ENCODE measurements around the gene SEMA4B.
"Not testable (repeated sequence)": the region's sequence is repeated elsewhere in the genome, so short reads cannot be mapped to it uniquely, and the experiment has no call there.

The SEMA4B gene

DNA sequence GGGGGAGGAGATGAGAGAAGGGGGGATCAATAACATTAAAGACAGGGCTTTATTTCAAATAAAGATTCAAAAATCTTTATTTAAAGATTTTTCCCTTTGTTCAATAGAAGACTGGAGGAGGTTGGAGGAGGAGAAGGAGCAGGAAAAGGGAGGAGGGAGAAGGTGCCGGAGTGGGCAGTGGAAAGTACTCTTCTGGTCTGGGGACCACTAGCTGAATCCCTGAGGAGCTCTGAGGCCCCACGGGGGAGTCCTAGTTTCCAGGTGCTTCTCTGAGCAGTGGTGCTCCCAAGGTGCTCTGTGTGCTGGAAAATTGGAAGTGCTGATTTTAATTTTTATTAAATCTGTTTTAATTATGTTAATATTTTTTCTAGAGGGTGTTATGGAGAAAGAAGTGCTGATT is 19.4 kb upstream of the SEMA4B start:
- no peak for DNase-seq

DNA sequence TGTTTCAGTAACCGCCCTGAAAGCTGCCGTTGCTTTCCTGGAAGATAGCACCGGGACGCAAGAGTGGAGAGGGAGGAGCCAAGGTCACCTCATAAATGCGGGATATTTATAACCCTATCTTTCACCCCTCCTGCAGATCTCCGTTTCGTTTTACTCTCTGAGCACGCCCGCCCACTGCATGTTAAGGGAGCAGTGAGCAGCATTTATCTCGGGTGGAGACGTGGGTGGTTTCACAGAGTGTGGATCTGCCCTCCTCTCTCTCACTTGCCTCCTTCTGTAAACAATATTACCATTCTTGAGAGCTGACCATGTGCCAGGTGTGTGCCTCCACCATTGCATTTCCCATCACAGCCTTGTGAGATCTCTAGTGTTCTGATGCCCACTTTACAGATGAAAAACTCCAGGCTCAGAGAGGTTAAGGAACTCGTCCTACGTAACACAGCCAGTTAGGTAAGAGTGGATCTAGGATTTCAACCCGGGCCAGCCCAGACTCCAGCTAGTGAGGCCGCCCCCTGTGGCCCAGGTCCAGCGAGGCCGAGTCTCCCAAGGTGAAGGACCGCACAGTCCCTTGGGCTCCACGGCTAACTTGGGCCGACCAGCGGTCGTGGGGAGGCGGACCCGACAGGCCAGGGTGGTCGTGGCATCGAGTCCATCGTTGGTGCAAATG is 16.9 kb upstream of the SEMA4B start:
- peak; percentile 10 for DNase-seq

DNA sequence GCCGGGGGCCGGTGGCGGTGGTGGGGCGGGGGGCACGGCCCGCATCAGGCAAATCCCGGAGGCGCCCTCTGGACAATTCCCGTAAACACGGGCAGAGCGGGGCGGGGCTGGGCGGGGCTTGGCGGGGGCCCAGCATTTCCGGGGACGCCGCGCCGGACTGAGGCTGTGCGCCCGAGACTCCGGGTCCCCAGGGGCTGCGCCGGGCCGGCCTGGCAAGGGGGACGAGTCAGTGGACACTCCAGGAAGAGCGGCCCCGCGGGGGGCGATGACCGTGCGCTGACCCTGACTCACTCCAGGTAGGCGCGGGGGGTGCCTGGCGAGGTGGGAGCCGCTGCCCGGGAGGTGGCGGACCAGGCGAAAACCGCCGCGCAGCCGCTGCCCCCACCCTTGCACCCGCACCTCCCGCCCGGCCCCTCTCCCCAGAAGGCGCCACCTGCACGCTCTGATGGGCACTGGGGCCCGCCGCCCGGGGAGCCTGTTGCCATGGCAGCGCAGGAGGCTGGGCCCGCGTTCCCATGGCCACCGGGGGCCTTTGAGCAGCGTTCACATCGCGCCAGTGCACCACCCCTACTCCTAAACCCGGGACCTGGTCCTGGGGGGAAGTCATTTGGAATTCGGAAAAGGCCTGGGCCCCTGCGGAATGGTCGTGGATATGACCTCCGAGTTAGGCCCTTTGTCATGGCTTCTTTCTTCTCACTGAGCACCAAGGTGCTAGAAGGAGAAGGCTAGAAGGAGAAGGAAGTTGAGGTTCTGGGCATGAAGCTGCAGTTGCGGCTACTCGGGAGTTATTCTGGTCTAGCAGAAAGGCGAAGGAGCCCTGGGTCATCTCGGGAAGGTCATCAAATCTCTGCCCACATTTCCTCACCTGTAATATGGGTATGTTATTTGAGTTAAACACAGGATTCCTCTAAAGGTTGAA is 16.1 kb upstream of the SEMA4B start:
- peak; percentile 69 for DNase-seq

DNA sequence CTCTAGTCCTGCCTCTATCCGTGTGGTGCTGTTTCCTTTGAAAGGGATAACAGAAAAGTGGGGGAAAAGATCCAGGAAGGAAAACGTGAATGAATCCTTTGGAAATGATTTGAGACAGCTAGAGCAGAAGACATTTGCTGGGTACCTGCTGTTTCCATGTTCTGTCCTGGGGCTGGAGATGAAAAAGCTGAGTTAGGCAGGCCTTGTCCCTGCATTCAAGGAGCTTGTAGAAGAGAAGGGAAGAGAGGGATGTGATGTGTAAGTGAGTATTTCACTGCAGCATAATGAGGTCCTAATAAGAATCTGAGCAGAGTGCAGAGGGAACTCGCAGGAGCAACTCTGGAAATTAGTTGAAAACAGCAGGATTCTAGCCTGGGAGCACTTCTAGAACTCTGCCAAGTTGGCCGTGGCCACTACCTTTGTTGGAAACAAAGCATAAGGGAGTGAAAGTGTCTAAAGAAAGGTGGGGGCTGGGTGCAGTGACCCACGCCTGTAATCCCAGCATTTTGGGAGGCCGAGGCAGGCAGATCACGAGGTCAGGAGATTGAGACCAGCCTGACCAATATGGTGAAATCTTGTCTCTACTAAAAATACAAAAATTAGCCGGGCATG is 13.8 kb upstream of the SEMA4B start:
- DNase-seq, result no peak

DNA sequence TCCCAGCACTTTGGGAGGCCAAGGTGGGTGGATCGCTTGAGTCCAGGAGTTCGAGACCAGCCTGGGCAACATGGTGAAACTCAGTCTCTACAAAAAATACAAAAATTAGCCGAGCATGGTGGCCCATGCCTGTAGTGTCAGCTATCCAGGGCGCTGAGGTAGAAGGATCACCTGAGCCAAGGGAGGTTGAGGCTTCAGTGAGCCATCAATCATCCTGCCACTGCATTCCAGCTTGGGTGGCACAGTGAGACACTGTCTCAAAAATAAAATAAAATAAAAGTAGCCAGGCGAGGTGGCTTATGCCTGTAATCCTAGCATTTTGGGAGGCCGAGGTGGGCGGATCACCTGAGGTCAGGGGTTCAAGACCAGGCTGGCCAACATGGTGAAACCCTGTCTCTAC is 13.1 kb upstream of the SEMA4B start:
- DNase-seq, result not testable (repeated sequence)

DNA sequence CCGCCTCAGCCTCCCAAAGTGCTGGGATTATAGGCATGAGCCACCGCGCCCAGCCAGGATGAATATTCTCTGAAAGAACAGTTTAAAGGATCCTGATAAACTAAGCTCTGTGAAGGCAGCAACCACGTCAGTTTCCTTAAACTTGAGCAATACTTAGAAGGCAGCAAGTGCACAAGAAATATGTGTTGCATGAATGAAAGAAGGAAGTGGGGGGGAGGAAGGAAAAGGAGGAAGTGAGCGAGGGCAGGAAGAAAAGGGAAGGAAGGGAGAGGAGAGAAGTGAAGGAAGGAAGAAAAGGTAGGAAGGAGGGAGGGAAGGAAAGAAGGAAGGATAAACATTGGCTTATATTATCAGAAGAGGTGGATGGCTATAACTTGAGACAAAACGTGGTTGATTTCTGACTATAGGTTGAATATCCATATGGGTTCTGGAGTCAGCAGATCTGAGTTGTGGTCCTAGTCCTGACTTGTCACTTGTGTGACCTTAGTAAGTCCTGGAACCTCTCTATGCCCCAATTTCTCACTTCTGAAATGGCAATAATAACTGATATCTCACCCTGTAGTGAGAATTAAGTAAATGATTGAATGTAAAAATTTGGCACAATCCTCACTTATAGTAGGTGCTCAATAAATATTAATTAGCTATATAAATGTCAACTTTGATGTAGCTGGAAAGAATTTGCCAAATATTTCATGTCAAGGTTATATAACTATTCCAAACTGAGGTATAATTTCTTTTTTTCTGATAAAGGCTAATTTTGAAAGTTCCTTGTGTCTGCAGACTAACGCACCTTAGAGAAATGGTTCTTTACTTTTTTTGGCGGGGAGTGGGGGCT is 12.0 kb upstream of the SEMA4B start:
- DNase-seq, result no peak

DNA sequence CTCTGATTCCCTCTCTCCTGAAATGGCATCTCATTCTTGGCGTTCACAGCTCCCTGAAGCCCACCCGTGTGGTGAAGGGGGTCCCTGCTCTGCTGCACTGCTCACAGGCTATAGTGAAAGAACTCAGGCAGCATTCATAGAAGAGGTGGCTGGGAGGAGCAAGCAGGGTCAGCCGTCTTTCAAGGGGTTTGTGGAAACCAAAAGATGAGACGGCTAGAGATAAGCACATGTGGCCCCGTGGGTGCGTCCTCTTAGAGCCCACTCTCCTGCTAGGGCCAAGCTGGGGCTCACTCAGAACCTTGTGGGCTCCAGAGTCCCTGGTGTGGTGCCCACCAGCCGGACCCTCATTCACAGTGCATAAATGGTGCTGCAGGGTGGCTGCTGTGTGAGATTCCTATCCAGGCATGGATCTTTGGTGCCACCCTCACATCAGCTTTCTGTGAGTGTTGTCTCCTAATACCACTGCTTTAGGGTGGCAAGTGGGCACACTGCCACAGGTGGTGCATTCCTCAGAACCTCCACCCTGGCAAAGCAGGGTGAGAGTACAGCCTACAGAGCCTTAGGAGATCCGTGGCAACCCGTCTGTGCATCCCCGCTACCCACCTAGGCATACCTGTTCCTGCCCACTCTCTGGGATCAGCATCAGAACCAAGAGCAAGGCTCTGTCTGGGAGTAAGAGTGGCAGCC is 11.2 kb upstream of the SEMA4B start:
- no peak for DNase-seq

DNA sequence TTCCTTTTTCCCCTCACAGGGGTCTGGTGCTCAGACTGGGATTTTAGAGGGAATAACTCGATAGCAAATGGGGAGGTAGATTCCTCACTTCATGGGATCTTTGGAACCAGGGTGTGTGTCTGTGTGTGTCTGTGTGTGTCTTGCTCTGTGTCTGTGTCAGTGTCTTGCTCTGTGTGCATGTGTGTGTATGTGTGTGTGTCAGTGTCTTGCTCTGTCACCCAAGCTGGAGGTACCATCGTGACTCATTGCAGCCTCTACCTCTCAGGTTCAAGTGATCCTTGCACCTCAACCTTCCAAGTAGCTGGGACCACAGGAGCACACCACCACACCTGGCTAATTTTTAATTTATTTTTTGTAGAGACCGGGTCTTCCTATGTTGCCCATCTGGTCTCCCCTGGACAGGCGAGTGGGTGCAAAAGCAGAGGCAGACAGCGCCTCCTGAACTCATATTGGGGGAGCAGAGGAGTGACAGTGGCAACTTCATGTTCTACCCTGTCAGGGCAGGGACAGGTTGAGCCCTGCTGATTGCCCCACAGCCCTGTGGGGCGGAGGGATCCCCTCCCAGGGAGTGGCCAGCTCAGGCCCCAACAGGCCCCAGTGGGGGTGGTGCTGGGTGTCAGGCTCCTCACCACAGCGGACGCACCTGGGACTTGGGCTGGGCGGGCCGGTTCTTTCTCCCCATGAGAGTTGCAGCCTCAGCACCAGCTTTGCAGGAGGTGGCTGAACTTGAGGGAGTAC is 10.4 kb upstream of the SEMA4B start:
- DNase-seq, result no peak

DNA sequence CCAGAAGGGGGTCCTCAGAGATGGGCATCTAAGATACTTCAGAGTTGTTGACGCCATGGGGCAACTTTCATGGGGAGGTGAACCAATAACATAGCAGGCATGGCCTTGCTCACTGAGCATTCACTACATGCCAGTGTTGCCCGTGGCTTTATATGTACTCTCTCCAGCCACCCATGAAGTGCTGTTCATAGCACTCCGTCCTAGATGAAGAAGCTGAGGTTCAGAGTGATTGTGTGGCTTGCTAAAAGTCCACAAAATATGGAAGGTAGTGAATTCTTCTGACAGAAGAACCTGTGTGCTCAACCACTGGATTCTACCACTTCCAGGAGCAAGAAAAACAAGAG is 9.8 kb upstream of the SEMA4B start:
- no peak for DNase-seq

DNA sequence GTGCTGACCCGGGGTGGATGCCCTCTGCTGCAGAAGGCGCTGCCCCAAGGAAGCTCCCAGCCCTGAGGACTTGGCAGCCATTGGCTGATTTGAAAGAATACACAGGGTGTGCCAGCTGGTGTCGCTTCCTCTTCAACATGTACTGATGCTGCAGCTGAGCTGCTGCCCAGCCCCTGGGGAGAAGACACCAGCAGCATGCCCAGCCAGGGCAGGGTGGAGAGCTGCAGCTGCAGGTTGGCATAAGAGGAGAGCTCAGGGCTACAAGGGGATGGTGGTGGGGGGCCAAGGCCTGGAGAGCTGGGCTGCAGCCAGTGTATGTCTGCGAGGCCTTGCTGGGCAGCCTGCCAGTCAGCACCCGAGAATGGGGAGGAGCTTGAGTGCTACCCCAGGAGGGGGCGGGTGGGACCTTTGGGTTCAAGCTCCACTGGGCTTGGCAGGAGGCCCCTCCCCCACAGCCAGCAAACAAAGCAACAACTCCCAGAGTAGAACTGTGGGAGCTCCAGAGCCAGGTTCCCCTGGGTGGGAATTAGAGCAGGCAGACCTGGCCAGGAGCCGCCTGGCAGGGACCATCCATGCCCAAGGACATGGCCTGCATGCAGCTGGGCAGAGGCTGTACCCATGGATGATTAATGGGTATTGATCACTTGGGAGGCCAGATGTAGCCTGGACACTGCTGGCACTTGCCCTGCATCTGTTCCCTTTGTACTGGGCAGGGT is 9.2 kb upstream of the SEMA4B start:
- DNase-seq, result peak; percentile 63

DNA sequence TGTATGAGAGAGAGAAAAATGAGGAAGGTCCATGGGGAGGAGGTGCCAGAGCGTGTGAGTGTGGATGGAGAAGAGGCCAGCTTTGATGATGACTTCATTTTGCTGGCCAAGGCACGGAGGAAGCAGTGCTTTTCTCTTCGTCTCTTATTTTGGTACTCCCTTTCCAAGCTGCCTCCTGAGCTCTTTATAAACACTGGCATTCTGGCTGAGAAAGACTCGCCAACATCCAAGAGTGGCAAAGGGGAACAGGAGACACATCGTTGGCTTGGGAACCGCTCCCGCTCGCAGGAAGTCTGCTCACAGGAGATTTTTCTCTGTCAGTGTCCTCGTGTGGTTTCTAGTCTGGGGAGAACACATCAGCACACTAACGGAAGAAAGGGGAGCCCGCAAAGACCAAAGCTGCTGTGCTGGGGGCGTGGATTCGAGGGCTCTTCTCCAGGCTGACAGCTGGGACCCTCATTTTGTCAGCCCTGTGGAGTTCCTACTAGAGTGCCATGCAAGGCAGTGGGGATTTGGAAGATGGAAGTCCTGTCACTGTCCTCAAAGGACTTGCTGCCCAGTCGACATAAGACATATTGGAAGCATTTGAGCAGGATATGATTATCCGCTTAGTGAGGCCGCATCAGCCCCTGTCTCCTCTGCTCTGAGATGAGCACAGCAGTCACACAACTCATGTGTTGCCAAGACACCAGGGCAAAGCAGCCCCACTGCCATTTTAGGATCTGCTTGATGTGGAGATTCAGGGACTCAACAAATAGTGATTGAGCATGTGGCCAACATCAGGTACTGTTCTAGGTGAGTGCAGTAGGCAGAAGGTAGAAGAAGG is 8.0 kb upstream of the SEMA4B start:
- DNase-seq, result no peak

DNA sequence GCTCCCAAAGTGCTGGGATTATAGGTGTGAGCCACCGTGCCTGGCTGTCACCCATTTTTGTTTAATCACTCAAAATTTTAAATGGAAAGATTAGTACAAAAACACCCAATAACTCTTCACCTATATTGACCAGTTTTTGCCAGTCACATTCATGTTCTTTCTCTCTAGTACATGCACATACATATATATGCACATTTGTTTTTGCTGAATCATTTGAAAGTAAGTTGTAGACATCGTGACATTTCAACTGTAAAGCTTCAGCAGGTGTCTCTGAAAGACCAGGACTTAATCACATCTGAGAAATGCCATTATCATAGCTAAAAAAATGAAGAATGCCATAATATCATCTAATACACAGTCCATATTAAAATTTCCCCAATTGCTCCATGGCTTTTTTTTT is 6.5 kb upstream of the SEMA4B start:
- DNase-seq, result no peak

DNA sequence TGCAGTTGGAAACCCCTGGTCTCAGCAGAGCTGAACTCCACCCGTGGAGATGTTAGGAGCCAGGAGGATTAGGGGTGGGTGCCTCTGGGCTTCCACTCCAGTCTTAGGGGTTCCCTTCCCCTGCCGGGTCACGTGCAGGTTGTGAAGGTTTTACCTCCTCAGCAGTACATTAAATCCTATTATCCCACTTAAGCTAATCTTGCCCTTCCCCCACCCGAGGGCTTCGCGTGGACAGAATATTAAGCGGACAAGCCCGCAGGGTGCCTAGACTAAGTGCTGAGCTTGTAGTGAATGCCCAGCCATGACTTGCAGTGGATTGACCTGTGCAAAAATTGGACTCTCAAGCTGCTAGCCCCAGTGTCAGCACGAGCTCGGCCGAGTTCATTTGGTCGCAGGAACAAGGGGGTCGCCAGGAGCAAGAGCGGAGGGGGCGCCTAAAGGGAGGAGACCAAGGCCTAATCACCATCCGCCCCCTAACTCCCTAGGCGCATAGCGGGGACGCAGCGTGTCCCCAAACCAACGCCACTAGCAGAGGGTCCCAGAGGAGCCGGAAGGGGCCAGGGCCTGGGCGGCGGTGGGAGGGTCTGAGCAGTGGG is 498 bp upstream of the SEMA4B start:
- peak; percentile 14 for DNase-seq

DNA sequence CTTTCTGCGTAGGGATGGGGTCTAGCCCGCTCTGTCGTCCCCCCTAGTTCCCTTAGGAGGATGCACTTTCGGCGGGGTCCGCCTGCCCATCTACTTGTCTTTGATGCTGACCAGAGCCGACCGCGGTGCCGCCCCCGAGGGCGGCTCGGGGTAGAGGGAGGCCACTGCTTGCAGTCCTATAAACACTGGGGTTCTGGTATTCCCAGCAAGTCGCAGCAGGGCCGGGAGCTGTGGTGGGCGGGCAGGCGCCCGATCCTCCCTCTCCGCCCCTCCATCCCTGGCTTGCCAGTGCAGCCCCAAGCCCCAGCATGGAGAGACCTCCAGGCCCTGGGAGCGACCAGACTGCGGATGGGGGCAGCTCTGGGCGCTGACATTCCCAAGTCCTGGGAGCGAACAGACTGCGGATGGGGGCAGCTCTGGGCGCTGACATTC is 830 bp downstream of the SEMA4B start:
- no peak for DNase-seq

DNA sequence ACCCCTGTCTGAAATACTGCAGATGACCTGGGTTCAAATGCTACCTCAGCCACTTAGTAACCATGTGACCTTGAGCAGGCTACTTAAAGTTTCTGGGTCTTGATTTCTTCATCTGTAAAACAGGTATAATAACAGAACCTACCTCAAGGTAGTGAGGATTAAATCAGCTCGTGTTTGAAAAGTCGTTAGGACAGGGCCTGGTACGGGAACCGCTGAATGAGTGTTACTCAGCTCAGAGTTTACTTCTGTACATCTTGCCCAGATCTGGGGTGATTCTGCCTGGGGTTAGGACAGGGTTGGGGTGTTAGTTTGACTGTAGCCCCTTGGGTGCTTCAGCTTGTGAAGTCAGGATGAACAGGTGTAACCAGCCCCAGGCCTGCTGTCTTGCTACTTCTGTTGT is 1.8 kb downstream of the SEMA4B start:
- no peak for DNase-seq

DNA sequence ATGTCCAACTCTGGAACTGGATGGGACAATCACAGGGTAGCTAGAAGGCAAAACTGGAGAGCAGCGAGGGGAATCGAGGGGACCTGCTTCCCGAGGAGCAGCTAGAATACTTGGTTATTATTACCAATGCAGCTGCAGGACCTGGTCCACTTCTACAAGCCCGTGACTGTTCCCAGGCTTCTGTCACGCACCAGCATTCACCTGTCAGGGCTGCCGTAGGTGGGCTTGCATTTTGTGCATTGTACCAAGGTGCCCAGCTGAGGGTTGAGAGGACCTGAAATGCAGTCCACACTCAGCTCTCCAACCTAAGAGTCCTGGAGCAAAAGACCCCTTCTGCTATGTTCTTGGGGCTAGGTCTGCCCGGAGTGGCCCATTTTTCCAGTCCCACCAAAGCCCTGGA is 2.3 kb downstream of the SEMA4B start:
- DNase-seq, result no peak

DNA sequence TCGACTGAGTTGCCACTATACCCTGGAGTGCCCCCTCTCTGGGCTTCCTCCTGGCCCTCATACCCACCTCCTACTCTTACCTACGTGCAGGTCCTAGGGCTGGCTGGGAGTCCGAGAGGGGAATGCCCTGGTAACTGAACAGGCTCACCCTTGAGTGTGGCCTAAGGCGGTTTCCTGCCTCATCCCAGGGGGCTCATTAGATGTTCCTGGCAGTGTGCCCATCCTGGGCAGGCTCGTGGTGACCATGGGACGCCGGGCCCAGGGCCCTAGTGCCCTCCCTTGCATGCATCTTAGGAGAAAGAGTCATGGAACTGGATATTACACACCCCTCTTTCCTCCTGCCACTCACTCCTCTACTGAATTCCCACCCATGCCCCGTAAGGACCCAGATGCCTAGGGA is 2.8 kb downstream of the SEMA4B start:
- DNase-seq, result no peak

DNA sequence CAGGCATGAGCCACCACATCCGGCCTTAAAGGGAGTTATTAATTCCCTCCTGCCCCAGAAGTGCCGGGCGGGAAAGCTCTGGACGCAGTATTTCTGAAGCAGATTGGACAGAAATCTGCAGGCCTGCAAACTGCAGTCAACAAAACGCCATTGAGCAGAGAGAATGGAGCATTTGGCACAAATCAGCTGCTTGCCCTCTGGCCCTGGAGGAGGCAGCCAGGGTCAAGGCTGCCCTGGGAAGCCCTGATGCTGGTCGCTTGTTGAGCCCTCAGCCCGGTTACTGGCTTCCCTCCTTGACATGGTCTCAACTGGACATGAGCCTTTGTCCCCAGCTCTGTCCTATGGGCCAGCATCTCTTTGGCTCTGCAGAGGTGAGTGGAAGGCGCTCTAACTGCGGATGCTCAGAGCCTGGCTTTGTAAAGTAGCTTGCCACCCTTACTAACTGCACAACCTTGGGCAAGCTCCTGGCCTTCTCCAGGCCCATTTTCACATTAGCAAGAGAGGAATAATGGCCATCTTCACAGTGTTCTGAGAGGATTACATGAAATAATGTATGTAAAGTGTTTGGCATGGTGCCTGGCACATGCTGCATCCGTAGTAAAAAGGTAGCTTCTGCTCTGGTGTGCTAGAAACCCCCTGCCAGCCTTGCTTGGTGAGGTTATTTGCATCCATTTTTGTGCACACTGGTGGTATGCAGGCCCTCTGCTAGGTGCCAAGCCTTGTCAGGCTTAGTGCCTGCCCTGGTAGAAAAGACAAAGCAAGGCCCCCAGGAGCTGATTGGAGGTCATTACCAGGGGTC is 4.1 kb downstream of the SEMA4B start:
- DNase-seq, result no peak

DNA sequence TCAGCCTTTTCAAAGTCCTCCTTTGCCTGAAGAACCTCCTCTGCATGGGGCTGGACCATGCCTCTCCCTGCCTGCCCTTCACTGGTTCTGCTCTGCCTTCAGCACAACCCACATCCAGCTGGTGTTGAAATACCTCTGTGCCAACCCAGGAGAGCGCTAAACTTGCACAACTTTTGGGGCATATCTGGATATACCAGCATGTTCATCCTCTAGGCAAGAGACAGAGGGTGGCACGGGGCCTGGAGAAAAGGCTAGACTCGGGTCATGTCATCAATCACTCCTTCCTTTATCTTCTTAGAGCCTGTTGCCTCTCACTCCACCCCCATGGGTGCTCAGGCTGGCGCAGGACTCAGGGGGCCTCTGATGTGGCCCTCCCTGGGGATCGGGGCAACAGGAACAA is 4.8 kb downstream of the SEMA4B start:
- no peak for DNase-seq
